Measurements from ENCODE around the gene MET.

DNA sequence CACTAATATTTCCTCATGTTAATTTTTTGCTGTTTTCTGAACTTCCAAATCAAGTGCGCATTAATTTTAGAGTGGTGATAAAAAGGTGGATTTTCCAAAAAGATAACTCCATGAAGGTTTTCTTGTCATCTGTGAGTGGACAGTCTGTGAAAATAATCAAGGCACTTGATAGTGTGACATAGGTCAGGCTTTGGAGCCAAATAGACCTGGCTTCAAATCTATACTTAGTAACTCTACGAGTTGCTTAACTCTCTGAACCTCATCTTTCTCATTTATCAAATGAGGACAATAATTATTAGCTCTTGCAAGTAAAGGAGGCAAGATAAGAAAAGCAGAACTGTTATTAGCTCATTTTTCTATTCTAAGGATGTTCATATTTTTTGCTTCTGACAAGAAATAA lies 24.7 kb upstream of the MET start:
- TF ChIP-seq, protein P1, sequence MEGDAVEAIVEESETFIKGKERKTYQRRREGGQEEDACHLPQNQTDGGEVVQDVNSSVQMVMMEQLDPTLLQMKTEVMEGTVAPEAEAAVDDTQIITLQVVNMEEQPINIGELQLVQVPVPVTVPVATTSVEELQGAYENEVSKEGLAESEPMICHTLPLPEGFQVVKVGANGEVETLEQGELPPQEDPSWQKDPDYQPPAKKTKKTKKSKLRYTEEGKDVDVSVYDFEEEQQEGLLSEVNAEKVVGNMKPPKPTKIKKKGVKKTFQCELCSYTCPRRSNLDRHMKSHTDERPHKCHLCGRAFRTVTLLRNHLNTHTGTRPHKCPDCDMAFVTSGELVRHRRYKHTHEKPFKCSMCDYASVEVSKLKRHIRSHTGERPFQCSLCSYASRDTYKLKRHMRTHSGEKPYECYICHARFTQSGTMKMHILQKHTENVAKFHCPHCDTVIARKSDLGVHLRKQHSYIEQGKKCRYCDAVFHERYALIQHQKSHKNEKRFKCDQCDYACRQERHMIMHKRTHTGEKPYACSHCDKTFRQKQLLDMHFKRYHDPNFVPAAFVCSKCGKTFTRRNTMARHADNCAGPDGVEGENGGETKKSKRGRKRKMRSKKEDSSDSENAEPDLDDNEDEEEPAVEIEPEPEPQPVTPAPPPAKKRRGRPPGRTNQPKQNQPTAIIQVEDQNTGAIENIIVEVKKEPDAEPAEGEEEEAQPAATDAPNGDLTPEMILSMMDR (IDR thresholded peaks at IDR 0.05), result no peak
- TF ChIP-seq POLR2A (IDR thresholded peaks at IDR 0.05) (no peak), EP300 (IDR thresholded peaks at IDR 0.05) (no peak)
